GM19455 (cell line): ENCODE results near the gene CCDC188.

Experiments
- ATAC-seq: cut with Tn5 transposase; IDR thresholded peaks from one replicate; pipeline ENCODE4 v1.9.1; 2021; ENCODE audit not compliant: unreplicated experiment

The CCDC188 gene

DNA sequence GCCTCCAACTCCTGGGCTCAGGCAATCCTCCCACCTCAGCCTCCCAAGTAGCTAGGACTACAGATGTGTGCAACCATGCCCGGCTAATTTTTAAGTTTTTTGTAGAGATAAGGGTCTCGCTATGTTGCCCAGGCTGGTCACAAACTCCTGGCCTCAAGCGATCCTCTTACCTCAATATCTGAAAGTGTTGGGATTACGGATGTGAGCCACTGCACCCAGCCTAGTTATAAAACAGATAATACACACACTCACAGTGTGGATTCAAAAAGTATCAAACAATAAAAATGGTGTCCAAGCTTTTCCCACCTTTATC lies 377 bp upstream of the CCDC188 start:
- ATAC-seq: no peak

DNA sequence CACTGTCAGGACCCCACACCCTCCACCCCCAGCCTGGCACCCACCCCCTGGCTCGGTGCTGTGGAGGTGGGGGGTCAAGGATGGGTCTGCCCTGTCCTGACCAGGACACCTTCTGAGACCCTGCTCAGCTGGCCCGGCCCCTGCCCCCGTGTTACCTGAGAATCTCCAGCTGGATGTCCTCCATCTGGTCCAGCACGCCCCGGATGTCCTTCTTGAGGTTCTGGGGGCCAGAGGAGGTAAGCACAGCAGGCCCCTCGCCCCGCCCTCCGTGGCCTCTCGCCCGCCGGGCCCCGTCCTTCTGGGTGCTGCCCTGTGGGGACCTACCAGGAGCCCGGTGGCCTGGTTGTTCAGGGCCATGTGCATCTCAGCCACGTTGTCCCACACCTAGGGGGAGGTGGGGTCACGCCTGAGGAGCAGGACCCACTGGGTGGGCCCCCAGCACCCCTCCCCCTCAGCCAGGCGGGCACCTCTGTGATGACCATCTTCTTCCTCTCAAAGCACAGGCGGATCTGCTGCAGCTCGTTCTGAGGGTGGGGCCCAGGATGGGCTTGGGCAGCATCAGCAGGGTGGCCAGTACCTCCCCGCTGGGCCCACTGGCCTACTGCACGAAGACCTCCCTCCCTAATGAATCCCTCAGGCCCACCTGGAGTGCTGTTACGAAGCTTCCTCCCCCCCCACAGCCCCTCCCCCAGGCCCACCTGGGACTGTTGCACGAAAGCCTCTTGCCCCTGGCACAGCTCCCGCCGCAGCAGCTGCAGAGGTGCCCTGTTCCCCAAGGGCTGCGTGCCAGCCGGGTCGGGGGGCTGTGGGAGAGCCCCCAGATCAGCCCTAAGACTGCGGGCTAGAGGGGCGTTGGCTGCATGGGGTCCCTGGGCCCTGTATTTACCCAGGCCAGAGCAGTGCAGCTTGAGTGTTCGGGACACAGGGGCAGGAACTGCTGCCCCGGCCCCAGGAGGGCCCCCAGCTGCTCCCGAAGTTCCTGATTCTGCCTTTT lies 1.3 kb downstream of the CCDC188 start:
- ATAC-seq: no peak

DNA sequence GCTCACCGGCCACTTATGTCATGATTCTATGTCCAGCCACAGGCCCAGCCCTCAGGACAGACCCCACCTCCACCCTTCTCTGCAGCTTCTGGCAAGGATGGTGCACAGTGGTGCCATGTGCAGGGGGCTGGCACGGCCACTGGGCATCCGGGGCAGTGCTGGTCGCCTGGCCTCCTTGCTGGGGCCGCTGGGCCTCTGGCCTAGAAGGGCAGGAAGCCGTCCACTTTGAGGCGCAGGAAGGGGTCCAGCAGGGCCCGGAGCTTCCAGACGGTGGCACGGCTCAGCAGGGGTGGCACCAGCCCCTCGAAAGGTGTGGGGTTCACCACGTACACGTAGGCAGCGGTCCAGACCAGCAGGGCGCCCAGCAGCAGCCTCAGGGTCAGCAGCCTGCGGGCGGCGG lies 2.4 kb downstream of the CCDC188 start:
- no peak for ATAC-seq

DNA sequence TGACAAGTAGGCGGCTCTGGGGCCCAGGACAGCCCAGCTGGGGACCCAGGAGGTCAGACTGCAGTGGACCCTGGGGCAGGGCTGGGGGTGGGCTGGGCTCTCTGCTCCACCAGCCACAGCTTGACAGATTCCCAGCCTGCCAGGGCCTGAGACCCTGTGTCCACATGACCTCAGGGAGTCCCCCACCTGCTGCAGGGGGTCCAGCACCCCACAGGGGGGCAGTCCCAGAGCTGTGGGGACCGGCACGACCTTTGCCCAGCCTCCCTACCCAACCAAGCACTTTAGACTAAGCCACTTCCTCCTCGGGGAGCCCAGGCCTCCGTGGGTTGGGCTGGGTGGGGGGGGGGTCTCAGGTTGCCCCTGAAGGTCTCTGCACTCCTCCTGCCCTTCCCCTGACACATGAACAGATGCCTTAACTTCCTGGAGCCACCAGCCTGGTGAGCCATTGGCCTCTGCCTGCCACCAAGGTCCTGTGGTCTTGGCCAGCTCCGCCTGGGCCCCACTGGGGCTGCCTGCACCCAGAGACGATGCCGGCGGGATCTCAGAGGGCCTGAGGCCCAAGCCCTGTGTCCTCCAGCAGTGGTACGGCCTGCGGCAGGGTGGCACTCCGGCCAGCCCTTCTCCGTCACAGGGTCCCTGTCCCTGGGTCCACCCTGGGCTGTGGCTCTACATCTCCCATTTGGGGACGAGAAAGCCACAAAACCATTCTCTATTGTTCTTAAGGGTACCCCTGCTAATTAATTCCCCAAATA lies 3.4 kb downstream of the CCDC188 start:
- no peak for ATAC-seq

DNA sequence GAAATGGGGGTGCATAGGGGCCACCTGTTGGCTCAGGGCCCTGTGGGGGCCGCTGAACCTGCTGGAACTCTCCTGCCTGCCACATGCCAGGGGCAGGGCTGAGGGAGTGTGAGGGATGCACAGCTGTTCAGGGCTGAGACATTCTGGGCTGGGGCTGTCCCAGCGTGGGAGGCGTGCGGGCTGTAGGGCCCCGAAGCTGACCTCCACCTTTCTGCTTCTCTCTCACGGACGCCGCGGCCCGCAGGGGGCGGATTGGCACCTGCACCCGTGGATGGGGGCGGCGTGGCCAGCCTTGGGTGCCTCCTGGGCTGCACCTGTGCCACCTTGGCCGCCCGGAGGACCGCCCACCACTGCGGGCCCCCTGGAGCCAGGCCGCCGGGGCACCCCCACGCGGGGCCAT lies 4.1 kb downstream of the CCDC188 start:
- ATAC-seq: no peak

DNA sequence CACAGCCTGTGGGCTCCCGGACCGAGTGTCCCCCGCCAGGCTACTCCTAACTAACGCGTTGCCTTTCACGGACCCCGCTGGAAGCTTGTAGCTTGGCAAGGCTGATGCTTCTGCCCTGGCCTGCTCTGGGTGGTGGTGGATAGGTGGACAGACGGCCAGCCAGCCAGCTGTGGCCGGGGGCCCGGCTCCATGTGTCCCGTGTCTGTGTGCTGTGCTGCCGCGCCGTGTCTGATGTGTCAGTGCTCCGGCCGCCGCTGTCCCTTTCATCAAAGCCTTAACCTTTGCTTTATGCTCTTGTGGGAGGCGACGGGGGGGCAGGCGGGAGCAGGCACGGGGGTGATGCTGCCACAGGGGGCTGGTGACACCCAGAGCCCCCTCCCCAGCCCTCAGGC lies 5.0 kb downstream of the CCDC188 start:
- ATAC-seq: no peak

DNA sequence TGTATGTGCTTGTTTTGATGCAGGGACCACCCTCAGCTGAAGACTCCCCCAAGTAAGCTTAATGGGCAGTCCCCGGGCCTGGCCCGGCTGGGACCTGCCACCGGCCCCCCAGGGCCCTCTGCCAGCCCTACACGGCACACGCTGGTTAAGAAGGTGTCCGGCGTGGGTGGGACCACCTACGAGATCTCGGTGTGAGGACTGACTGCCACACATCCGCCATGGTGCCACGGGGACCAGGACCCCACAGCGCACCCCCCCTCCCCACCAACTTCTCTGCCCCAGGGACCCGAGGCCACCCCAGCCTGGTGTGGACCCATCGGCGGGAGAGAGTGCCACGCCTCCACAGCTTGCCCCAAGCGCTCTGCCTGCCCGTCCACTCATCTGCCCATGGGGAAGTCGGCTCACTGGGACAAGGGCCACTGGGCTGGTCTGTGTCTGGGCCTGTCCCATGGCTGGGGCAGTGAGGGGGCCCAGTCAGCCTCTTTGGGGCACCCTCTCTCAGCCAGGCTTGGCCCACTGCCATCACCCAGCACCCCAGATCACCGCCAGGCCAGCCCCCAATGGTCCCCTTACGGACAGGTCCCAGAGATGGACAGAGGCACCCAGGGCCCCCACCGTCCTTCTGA lies 5.5 kb downstream of the CCDC188 start:
- no peak for ATAC-seq

DNA sequence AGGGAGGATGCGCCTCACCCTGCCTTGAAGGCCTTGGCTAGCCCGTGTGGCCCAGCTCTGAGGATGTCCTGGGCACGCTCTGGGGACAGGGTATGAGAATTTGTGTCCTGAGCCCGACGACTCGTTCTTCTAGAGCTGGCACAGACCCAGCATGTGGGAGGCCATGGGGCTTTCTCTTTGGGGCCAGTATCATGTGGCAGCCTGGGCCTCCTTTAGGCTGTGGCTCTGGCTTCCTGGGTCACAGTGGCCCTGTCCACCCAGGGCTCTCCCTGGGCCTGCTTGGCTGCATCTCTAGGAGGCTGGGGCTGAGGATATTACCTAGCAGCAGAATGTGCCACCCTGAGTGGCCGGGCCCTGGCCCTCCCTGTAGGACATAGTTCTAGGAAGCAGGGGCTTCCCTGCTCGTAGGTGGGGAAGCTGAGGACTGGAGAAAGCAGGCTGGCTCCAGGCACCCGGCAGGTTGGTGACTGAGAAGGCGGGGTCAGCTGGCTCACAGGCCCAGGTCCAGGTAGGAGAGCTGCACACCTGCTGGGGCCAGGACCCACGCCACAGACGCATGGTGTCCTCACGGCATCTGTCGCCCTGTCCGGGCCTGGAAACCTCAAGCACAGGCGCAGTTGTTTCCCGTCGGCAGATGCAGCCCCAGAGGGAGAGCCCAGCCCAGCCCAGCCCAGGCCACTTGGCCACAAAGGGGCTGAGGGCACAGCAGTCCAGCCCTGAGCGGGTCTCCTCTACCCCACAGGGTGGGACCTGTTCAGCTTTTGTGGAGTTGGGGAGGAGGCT lies 6.8 kb downstream of the CCDC188 start:
- no peak for ATAC-seq

DNA sequence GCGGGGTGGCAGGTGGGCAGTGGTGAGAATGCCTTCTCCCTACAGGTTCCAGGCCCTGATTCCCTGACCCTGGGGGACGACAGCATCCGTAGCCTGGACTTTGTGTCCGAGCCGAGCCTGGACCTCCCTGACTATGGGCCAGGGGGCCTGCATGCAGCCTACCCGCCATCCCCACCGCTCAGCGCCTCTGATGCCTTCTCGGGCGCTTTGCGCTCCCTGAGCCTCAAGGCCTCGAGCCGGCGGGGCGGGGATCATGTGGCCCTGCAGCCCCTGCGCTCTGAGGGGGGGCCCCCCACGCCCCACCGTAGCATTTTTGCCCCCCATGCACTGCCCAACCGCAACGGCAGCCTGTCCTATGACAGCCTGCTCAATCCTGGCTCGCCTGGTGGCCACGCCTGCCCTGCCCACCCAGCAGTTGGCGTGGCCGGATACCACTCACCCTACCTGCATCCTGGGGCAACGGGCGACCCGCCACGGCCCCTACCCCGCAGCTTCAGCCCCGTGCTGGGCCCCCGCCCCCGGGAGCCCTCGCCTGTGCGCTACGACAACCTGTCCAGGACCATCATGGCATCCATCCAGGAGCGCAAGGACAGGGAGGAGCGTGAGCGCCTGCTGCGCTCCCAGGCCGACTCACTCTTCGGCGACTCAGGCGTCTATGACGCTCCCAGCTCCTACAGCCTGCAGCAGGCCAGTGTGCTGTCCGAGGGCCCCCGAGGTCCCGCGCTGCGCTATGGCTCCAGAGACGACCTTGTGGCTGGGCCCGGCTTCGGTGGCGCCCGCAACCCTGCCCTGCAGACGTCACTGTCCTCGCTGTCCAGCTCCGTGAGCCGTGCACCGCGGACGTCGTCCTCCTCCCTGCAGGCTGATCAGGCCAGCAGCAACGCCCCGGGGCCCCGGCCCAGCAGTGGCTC lies 7.9 kb downstream of the CCDC188 start:
- ATAC-seq: no peak

DNA sequence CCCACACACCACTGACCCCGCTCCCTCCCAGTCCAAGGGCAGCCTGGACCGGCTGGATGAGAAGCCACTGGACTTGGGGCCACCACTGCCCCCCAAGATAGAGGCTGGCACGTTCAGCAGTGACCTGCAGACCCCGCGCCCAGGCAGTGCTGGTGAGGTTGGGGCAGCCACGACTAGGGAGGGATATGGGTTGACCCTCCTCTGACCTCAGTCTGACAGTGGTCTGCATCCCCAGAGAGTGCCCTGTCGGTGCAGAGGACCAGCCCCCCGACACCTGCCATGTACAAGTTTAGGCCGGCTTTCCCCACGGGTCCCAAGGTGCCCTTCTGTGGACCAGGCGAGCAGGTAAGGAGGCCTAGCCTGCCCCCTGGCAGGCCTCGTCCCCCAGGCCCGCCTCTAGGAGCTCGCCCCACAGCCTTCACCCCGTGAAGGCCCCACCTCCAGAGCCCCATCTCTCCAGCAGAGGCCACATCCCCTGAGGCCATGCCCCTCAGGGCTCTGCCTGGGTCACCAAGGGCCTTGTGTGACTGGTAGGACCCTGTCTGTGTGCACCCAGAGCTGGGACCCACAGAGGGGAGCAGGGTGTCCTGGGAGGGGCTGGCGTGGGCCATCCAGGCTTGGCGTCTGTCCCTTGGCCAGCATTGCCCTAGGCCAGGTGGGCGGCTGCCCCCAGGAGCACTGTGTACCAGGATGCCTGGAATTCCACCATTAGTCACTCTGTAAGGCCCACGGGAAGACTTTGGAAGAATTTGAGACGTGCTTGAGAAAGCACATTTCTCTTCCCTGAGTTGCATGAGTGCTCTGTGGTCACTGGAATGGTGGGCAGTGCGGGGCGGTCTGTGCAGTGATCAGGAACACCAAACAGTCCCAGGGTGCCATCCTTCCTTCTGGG lies 9.4 kb downstream of the CCDC188 start:
- no peak for ATAC-seq

DNA sequence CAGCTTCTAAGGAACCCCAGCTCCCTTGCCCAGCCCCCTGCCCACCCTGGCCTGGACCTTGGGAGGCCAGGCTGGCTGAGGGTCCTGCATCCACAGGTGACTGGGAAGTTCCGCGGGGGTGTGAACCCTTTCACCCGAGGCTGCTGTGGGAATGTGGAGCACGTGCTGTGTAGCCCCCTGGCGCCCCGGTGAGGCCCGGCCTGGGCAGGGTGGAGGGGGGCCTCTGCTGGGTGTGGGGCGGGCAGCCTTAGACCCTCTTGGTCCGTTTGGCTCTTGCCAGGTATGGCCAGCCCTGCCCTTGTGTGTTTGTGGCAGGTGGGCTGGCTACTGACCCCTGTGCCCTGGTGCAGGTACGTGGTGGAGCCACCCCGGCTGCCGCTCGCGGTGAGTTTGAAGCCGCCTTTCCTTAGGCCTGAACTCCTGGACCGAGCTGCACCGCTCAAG lies 10.3 kb downstream of the CCDC188 start:
- no peak for ATAC-seq

DNA sequence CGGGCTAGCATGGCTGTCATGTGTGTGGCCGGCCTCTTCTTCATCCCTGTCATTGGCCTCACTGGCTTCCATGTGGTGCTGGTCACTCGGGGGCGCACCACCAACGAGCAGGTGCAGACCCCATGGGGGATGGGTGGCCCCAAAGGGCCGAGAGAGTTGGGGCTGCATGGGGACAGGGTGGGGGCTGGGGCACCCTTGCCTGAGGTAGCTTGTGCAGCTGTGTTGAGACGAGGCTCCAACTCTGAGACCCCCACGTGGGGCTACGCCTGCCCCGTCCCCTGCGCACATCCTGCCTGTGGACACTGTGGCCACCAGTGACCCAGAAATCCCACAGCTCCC lies 10.8 kb downstream of the CCDC188 start:
- ATAC-seq: no peak

DNA sequence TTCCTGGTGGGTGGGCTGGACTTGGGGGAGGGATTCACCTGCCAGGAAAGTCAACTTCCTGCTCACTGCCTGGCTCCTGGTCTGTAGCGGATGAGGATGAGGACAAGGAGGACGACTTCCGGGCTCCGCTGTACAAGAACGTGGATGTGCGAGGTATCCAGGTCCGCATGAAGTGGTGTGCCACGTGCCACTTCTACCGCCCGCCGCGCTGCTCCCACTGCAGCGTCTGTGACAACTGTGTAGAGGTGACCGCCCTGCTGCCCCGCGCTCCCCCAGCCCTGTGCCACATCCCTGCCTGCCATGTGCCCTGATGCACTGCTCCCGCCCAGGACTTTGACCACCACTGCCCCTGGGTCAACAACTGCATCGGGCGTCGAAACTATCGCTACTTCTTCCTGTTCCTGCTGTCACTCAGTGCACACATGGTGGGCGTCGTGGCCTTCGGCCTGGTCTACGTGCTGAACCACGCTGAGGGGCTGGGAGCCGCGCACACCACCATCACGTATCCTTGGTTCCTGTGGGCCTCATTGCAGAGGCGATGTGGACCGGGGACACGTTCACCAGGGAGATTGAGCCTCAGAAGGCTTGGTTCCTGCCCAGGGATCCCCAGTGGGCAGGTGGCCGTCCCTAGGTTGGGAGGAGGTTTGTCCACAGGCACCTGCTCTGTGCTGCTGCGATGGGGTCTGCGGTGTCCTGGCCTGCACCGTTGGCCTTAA lies 11.3 kb downstream of the CCDC188 start:
- ATAC-seq: no peak

DNA sequence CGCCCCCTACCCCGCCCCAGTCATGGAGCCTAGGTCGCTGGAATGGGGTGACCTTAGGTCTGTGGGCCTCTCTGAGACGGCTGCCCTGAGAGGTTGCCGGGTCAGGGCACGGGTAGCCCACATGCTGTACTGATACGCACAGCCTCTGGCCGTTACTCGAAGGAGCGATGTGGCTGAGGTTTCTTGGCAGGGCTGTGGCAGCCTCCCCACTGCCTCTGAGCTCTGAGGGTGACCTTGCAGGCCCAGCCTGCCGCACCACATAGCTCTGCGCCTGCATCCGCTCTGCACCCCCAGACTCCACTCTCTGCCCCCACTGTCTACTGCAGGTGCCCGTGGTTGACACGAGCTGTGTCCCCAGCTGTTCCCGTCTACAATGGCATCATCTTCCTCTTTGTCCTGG lies 12.0 kb downstream of the CCDC188 start:
- no peak for ATAC-seq

DNA sequence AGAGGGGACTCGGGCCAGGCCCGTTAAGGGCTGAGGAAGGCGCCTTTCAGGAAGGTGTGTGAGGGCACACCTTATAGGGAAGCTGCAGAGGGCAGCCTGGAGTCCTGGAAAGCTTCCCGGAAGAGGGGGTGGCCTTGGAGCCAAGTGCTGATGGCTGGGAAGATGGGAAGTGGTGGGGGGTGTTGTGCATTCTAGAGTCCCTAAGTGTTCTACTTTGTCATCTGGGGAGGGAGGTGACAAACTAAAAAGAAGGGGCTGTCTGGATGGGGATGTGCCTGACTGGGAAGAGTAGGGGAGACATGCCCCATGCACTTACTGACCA lies 12.5 kb downstream of the CCDC188 start:
- no peak for ATAC-seq

DNA sequence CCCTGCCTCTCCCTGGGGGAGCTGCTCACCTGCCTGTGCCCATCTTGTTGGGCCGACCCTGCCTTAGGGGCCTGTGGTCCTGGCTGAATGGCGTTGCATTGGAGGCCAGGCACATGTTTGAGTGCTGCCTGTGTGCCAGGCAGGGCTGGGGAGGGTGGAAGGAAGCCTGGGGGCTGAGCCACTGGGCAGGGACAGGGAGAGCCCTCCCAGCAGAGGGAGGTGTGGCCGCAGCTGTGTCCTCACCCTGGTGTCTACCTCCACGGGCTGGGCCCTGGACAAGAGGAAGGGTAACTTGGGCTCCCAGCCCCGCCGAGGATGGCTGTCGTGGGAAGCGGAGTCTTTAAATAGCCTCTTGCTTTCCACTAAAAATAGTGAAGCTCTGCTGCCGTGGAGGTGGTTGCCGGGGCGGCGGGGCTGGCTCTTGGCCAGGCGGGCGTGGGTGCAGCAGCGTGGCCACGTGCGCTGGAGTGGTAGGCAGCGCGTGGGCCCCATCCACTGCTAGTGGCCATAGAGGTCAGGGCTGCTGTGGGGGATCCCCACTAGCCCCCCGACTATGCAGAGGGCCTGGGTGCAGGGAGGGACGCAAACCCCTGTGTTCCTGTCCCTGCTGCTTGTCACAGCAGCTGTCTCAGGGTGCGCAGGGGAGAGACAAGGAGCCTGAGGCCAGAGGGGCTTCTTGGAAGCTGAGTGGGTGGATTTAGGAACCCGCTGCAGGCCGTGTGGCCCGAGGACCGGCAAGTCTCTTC lies 13.0 kb downstream of the CCDC188 start:
- no peak for ATAC-seq

DNA sequence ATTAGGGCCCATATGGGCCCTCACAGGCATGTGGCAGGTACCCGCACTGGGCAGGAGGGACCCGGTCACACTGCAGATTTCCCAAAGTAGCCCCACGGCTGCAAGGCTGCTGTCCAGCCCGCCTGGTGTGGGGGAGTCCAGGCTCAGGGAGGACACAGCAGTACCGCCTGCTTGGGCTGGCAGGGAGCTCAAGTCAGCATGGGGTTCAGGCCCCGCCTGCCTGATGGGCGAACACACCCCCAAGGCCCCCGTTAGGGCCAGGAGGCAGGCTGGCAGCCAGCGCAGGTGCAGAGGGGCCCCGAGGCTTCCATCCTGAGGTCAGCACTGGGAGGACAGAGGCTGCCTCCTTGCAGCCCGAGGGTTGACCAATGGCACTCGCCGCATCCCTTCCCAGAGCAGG lies 13.7 kb downstream of the CCDC188 start:
- no peak for ATAC-seq

DNA sequence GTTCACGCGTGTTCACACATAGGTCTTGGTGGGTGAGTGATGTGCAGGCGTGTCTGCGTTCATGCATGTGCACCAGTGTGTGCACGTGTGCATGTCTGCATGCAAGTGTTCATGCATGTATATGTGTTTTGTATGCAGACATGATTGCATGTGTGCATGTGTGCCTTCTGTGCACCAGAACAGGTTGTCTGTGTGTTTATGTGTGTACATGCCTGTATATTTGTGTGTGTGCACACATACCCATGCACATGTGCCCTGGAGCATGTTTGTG lies 14.3 kb downstream of the CCDC188 start:
- ATAC-seq: no peak
